ENCODE data around the gene PTPRN2. TPM values are rescaled to one million over a fixed set of nuclear protein-coding genes. Genes with fewer than 3 reads are reported as not detected.

PTPRN2 gene
- polyA plus RNA-seq, 1 experiment, result 0.02 TPM

DNA sequence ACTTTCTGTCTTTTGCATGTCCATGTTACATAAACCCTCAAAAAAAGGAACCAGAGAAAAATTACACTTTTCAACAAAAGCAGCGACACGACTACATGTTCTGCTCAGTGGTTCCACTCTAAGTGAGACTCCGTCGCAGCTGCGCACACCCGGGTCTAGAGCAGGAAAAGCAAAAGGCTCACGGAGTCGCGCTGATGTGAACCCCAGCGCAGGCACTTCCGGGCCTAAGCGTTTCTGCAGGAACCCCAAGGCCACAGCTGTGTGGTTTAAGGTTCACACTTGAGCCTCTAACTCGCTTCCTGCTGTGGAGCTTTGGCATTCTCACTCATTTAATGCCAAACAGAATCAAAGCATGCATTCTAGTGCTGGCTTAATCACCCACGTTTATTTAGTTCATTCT, 1010.6 kb downstream of the PTPRN2 start:
- TF ChIP-seq CTCF (IDR thresholded peaks at IDR 0.05; ENCODE audit: low read depth, low read length), result no peak
- no peak for DNase-seq (ENCODE audit: low read depth, low spot score)
- H3K27me3 ChIP-seq (ENCODE audit: control insufficient read depth, insufficient read depth, low read length), result no peaks in the 10 kb centered on the region
- CTCF ChIA-PET, result no interaction called here
- POLR2A ChIA-PET, result no interaction called here
- peaks cover 79% of the 10 kb centered on the region for H3K9me3 ChIP-seq (ENCODE audit: control insufficient read depth, insufficient read depth, low read length)
- no peak overlapping the region for H3K4me3 ChIP-seq (ENCODE audit: low read depth, low read length)
- H3K27ac ChIP-seq (ENCODE audit: low read depth, low read length), result no peak overlapping the region

DNA sequence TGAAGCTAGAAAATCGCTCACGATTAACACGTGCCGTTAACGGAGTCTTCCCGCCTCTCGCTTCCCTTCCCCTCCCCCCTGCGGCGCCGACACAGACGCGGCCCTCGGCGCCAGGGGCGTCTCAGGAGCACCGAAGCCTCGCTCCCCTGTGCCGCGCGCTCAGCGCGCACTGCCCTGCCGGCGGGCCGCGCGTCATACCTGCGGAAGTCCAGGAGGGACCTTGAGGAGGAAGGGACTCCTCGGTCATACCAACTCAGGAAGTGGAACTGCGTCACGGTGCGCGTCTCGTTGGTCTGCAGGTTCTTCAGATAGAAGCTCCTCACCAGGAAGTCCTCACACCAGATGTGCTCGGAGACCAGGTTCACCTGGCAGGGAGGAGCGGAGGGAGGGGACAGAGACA, 1011.2 kb downstream of the PTPRN2 start:
- CTCF ChIA-PET, result no interaction called here
- Histone ChIP-seq H3K27me3 (ENCODE audit: control insufficient read depth, insufficient read depth, low read length) (no peaks in the 10 kb centered on the region), H3K4me3 (ENCODE audit: low read depth, low read length) (no peak overlapping the region), H3K9me3 (ENCODE audit: control insufficient read depth, insufficient read depth, low read length) (peaks cover 73% of the 10 kb centered on the region), H3K27ac (ENCODE audit: low read depth, low read length) (no peak overlapping the region)
- DNase-seq (ENCODE audit: low read depth, low spot score), result no peak
- POLR2A ChIA-PET, result no interaction called here
- no peak for TF ChIP-seq CTCF (IDR thresholded peaks at IDR 0.05; ENCODE audit: low read depth, low read length)

GRCh38 chr7:157575777-157576176, 1011.8 kb downstream of the PTPRN2 start:
- Histone ChIP-seq H3K27me3 (ENCODE audit: control insufficient read depth, insufficient read depth, low read length) (no peaks in the 10 kb centered on the region), H3K27ac (ENCODE audit: low read depth, low read length) (no peak overlapping the region), H3K9me3 (ENCODE audit: control insufficient read depth, insufficient read depth, low read length) (peaks cover 70% of the 10 kb centered on the region), H3K4me3 (ENCODE audit: low read depth, low read length) (no peak overlapping the region)
- ChIA-PET CTCF (no interaction called here), POLR2A (no interaction called here)
- DNase-seq (ENCODE audit: low read depth, low spot score), result no peak
- no peak for TF ChIP-seq CTCF (IDR thresholded peaks at IDR 0.05; ENCODE audit: low read depth, low read length)

DNA sequence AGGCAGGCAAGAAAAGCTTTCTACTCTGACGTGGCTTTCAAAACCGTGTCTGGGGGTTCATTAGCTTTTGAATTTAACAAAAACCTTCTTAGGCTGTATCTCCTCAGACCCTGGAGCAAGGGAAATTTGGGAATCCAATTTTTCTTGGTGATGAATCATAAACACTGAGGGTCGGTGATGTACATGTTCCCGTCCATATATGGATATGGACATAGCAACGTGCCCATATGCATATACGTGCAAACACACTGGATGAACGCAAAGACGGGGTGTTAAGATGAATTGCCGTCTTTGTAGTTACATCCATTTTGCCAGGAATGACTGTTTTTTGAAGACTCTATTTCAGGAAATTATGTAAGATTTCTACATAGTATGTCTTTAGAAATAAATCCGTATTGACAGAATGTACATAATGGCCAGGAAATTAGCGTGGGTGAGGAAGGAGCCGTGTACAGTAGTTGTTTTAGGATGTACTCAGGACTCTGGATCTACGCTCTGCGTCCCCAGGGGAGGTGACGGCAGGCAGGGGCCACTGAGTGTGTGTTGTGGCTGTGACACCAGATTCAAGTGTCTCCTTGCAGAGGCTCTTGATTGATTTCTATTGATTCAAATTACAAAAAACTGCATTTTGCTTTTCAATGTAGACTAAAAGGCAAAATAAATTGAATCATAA, 1012.6 kb downstream of the PTPRN2 start:
- Histone ChIP-seq H3K9me3 (ENCODE audit: control insufficient read depth, insufficient read depth, low read length) (peaks cover 65% of the 10 kb centered on the region), H3K4me3 (ENCODE audit: low read depth, low read length) (no peak overlapping the region), H3K27me3 (ENCODE audit: control insufficient read depth, insufficient read depth, low read length) (no peaks in the 10 kb centered on the region), H3K27ac (ENCODE audit: low read depth, low read length) (no peak overlapping the region)
- ChIA-PET CTCF (no interaction called here), POLR2A (no interaction called here)
- no peak for DNase-seq (ENCODE audit: low read depth, low spot score)
- TF ChIP-seq CTCF (IDR thresholded peaks at IDR 0.05; ENCODE audit: low read depth, low read length), result no peak

DNA sequence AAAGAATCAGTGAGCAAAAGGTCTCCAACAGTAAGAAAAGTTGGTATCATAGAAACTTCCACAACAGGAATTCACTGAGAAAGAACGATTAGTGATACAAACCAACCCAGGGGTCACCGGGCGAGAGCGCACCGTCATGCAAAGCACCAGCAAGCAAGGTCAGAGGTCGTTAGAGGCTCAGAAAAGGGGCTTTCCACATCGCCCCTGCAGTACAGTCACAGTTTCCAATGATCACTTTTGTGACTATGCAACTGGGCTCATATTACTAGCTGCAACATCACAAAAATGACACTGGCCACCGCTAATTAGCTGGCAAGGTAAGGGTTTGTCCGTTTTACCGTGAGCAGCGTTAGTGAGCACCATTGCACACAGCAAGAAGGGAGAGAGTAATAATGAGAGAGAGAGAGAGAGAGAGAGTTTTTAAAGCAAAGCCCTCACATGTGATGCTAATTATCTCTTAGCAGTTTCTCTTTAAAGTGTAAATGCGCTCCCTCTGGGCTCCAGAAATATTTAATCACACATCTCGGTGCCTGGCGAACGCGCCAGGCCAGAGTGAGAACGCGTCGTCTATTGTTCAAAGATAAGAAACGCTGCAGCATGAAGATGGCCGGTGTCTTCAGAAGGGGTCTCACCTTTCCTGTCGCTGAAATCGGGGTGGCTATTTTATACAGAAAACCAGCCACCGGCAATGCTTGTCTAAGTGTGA, 1013.4 kb downstream of the PTPRN2 start:
- no peak for DNase-seq (ENCODE audit: low read depth, low spot score)
- no peak for TF ChIP-seq CTCF (IDR thresholded peaks at IDR 0.05; ENCODE audit: low read depth, low read length)
- no peaks in the 10 kb centered on the region for H3K27me3 ChIP-seq (ENCODE audit: control insufficient read depth, insufficient read depth, low read length)
- ChIA-PET POLR2A (no interaction called here), CTCF (no interaction called here)
- no peak overlapping the region for H3K4me3 ChIP-seq (ENCODE audit: low read depth, low read length)
- H3K27ac ChIP-seq (ENCODE audit: low read depth, low read length), result no peak overlapping the region
- H3K9me3 ChIP-seq (ENCODE audit: control insufficient read depth, insufficient read depth, low read length), result peaks cover 63% of the 10 kb centered on the region
